ENCODE measurements around the gene CIROP. TPM values are rescaled to one million over a fixed set of nuclear protein-coding genes. Genes with fewer than 3 reads are reported as not detected.

Gene CIROP
- total RNA-seq, 4 donors from 2014 or later, result 0.38 TPM; not detected in 3

DNA sequence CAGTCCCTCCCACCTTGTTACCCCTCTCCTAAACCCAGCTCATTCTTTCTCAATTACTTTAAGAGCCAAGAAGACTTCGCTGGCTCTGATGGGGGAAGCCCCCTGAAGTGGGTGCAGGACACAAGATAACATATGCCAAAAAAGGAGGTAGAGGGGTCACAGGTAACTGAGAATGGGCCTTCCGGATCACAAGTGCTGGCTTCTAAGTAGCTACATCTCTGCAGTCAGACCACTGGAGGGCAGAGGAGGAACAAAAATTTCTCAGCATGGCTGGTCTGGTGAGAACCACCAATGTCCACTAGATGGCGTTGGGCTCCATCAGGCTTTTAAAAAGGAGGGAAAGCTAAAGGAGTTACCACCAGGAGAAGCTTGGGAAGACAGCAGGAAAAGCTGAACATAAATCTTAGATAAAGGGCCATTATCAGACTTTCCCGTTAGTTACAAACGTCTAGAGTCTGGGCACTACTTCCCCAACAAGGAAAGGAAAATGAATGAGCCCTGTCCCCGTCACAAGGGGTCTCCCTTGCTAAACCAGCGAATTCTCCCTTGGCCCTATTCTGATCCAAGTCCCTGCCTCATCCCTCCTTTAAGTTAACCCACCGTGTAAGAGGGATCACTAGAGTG is 35.9 kb downstream of the CIROP start:
- H3K9me3 ChIP-seq, result no peaks in the 10 kb centered on the region
- TF ChIP-seq POLR2A (IDR thresholded peaks at IDR 0.05), result no peak
- TF ChIP-seq CTCF (IDR thresholded peaks at IDR 0.05), result peak; percentile 93 to 98 (median 97)
- WGBS, 2 donors, result 21 to 27% methylated on average over 8 of the region's 8 CpGs
- H3K27me3 ChIP-seq, result no peaks in the 10 kb centered on the region
- peak overlapping the region in 3 of 4 donors; percentile 15 to 55 (median 19) for H3K27ac ChIP-seq
- intact Hi-C loops (cut with DNase I), result no loop called here
- DNase-seq, result no peak
- H3K36me3 ChIP-seq, result peaks cover 34 to 76% (median 38%) of the 10 kb centered on the region in 3 donors
- H3K4me3 ChIP-seq, result no peak overlapping the region
- H3K4me1 ChIP-seq, result peaks cover 26 to 57% (median 29%) of the 10 kb centered on the region in 3 donors

- no peaks in the 10 kb centered on the region for H3K27me3 ChIP-seq
- peaks cover 26 to 56% (median 29%) of the 10 kb centered on the region in 3 donors for H3K4me1 ChIP-seq
- no peak for DNase-seq
- TF ChIP-seq POLR2A (IDR thresholded peaks at IDR 0.05), result no peak
- no peak for TF ChIP-seq CTCF (IDR thresholded peaks at IDR 0.05)
- 60 to 73% methylated on average over 10 to 13 of the region's 14 CpGs for WGBS, 2 donors
- H3K36me3 ChIP-seq, result peaks cover 35 to 76% (median 46%) of the 10 kb centered on the region in 3 donors
- peak overlapping the region in 2 of 4 donors; percentile 12 to 55 for H3K27ac ChIP-seq
- no peaks in the 10 kb centered on the region for H3K9me3 ChIP-seq
- intact Hi-C loops (cut with DNase I), result no loop called here
- no peak overlapping the region for H3K4me3 ChIP-seq
Measured at GRCh38 chr14:23067847-23068788, 36.7 kb downstream of the CIROP start.

DNA sequence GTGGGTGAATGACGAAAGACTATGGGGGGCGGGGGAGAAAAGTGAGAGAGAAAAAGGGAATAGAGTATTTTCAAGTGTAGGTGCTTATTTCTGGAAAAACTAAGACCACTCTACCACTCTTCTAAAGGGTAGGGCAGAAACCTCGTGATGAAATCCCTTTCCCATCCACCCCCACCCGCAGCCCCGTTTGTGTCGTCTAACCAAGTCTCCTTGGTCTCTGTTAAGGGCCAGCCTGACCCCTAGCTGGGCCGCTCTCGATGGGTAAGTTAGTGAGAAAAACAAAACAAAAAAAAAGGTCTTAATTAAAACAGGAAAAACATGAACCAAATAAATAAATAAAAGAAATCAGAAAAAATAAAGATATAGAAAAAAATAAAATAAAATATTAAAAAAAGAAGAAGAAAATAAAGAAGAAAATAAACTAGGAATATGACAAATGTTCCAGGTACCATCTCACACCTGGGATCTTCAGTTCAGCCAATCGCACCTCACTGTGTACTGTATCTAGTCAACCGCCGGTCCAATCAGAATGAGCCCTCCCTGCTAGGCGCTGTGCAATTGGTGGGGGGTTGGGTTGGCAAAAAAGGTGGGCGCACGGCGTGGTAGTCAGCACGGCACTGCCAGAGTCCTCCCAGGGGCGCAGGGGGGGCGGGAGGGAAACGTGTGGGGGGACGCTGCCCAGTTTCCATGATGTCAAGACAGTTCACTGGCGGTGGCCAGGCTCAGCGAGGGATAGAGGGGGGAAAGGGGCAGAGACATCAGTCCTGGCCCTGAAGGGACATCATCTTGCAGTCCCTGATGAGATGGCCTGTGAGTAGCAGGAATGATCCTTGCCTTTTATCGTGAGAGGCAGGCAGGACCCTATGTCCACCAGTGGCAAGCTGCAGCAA is 37.7 kb downstream of the CIROP start:
- no peak for TF ChIP-seq CTCF (IDR thresholded peaks at IDR 0.05)
- no peak for DNase-seq

DNA sequence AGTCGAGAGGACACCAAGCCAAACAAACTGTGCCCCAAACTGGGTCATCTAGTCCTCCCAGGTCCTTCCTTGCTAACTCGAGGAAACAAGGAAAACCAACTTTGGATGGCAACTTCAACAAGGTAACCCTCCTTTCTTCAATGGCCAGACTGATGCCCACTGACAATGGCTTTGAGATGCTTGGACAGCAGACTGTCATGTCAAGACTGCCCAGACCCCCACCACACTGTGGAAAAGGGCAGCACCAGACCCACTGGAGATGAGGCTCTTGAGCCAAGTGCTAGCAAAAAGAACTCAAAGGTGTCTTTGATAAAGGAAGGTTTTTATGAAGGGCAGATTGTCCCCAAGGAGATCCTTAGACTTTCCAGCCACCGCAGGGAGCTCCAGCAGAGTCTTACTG is 38.4 kb downstream of the CIROP start:
- TF ChIP-seq POLR2A (IDR thresholded peaks at IDR 0.05) (no peak), CTCF (IDR thresholded peaks at IDR 0.05) (no peak)
- WGBS, 2 donors, result 76% methylated on average over 3 of the region's 3 CpGs
- H3K27ac ChIP-seq, result no peak overlapping the region
- H3K9me3 ChIP-seq, result no peaks in the 10 kb centered on the region
- intact Hi-C loops (cut with DNase I), result no loop called here
- peaks cover 21 to 50% (median 25%) of the 10 kb centered on the region in 3 donors for H3K4me1 ChIP-seq
- H3K27me3 ChIP-seq, result no peaks in the 10 kb centered on the region
- H3K4me3 ChIP-seq, result no peak overlapping the region
- DNase-seq, result no peak
- H3K36me3 ChIP-seq, result peaks cover 45 to 82% (median 55%) of the 10 kb centered on the region in 3 donors

More for the DNA sequence above, 37.7 kb downstream of the CIROP start:
- Histone ChIP-seq H3K27me3 (no peaks in the 10 kb centered on the region), H3K9me3 (no peaks in the 10 kb centered on the region), H3K4me3 (no peak overlapping the region), H3K27ac (no peak overlapping the region), H3K36me3 (peaks cover 42 to 76% (median 51%) of the 10 kb centered on the region in 3 donors), H3K4me1 (peaks cover 25 to 54% (median 28%) of the 10 kb centered on the region in 3 donors)
- intact Hi-C loops (cut with DNase I), result no loop called here
- WGBS, 2 donors, result 85 to 89% methylated on average over 16 of the region's 23 CpGs
